Aorta (tissue), 5 donors: ENCODE measurements around the gene CORO2A. TPM values are rescaled to one million over a fixed set of nuclear protein-coding genes. Genes with fewer than 3 reads are reported as not detected.

ENCODE experiments used
- ATAC-seq: fragments of 200-7000 bp; cut with Tn5 transposase; one replicate; pipeline ENCODE4 v1.9.1; 2022; ENCODE audit warnings: moderate library complexity; ENCODE audit not compliant: low FRiP score
- DNase-seq, 2 donors: peaks; one replicate each; pipeline ENCODE4 v3.0.0-alpha.2; 2020
- H3K27ac ChIP-seq, 2 donors: one replicate each; pipeline ENCODE4 v1.5.1; 2013; ENCODE audit warnings: low read length in 2 of 2, mild to moderate bottlenecking in 2 of 2, moderate library complexity in 2 of 2, control low read depth in 1 of 2, inconsistent platforms in 1 of 2, low read depth in 1 of 2
- H3K27me3 ChIP-seq, 2 donors: one replicate each; pipeline ENCODE4 v1.6.1; 2013; ENCODE audit warnings: control low read depth in 1 of 2, low read length in 1 of 2, mild to moderate bottlenecking in 1 of 2, moderate library complexity in 1 of 2; ENCODE audit not compliant: insufficient read depth in 2 of 2, control insufficient read depth in 1 of 2
- H3K36me3 ChIP-seq, 2 donors: one replicate each; pipeline ENCODE4 v1.6.1; 2013; ENCODE audit warnings: control low read depth in 1 of 2, low read length in 1 of 2, mild to moderate bottlenecking in 1 of 2; ENCODE audit not compliant: insufficient read depth in 2 of 2, control insufficient read depth in 1 of 2
- H3K4me1 ChIP-seq, 2 donors: one replicate each; pipeline ENCODE4 v1.6.1; 2013; ENCODE audit warnings: low read length in 2 of 2, control low read depth in 1 of 2, mild to moderate bottlenecking in 1 of 2, moderate library complexity in 1 of 2; ENCODE audit not compliant: insufficient read depth in 2 of 2, control insufficient read depth in 1 of 2
- H3K4me3 ChIP-seq, 2 donors: one replicate each; pipeline ENCODE4 v1.5.1; 2013; ENCODE audit warnings: low read length in 2 of 2, control low read depth in 1 of 2, mild to moderate bottlenecking in 1 of 2
- H3K9me3 ChIP-seq: one replicate; pipeline ENCODE4 v1.6.1; 2013; ENCODE audit warnings: mild to moderate bottlenecking, low read length; ENCODE audit not compliant: control insufficient read depth
- WGBS, 2 donors: extraction: QIAGEN DNeasy Blood & Tissue Kit; methylation state at CpG; one replicate each; pipeline ENCODE4 v1.1.7; 2013; 5-methylcytosine and 5-hydroxymethylcytosine counted together
- intact Hi-C, 2 donors: fragments of 100-400 bp; cut with DNase I; formaldehyde crosslinking; loops; one replicate each; pipeline versions ENCODE4 v1.14.2 to v1.15.0; 2022
- polyA plus RNA-seq, 2 donors: library from polyadenylated mRNA; stranded (reverse); fragments of 200-250 nt; gene quantifications; one replicate each; pipeline ENCODE4 v1.2.3, GENCODE V29; 2013
- total RNA-seq, 2 donors: library from RNA; stranded (reverse); fragmentation: NEBNext Ultra II Directional; extraction: Animal tissue kit (Norgen Biotek cat#: 25700); gene quantifications; one replicate each; pipeline ENCODE4 v1.2.1, GENCODE V29; 2021
- donor health status: healthy with polysubstance abuse.
- donor health status: Bipolar disorder and iron deficiency.
- donor health status: DM: no; HTN: no; CAD: no.
- donor health status: DM: no; HTN: no; CAD: no.
- donor health status: DM: yes; HTN: yes; CAD: no.

CORO2A gene
- total and polyA plus RNA-seq, 4 donors, result 0.31 to 8.3 (median 2.6) TPM

DNA sequence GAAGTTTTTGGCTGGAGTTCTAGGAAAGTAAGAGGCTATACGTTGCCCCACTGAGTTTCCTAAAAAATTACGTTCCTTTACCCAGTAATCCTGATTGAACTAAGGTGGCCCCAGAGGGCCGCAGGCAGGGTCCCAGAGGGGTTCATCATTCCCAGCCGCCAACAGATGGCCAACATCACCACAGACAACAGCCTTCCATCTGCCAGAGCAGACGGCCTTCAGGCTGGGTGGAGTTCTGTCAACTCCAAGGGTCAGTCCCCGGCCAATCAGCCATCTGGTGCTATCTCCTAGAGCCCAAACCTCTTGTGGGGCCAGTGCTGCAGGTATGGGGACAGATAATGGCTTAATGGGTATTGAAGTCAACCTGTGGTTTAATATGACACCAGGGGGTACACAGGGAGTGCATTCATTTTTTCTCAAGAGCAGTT is 32.6 kb upstream of the CORO2A start:
- DNase-seq (peak; percentile 13 to 50), ATAC-seq (no peak)
- Histone ChIP-seq H3K4me3 (no peak overlapping the region), H3K9me3 (no peaks in the 10 kb centered on the region), H3K27ac (no peak overlapping the region), H3K36me3 (peaks cover 0 to 4% of the 10 kb centered on the region in 2 donors), H3K4me1 (no peaks in the 10 kb centered on the region), H3K27me3 (no peaks in the 10 kb centered on the region)
- WGBS, 2 donors, result 90 to 92% methylated on average over 6 of the region's 6 CpGs
- intact Hi-C loops, result no loop called here

DNA sequence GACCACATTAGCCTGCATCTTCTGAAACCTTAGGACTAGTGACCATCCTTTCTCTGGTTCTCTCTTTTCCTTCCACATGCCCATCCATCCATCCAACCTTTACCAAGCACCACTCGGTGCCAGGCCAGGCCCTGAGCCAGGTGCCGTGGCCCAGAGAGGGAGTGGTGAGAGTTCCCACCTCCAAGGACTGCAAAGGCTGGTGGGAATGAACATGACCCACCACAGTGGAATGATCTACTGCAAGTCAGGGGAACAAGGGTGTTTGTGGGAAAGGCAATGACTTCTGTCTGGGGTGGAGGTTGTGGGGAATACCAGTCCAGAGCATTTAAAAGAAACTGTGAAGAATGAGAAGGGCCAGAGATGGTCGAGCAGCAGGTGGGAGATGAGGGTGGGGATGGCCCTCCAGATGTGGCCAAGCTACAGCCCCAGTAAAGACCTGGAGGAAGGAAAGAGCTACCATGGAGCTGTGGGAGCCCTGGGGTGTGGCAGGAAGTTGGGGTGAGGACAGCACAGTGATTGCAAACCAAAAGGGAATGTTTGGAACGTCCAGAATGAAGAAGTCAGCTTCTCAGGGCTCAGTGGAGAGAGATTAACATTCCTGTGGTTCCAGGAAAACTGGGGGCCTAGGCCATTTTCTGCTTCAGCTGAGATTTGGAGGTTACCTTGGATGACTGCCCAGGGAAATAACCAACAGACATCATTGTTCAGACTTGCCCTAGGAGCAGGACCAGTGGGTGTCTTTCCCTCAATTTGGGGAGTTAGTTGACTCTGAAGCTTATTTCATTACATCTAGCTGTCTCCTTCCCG is 30.7 kb upstream of the CORO2A start:
- peaks cover 0 to 2% of the 10 kb centered on the region in 2 donors for H3K36me3 ChIP-seq
- peak; percentile 40 to 72 for DNase-seq
- no peaks in the 10 kb centered on the region for H3K4me1 ChIP-seq
- no peaks in the 10 kb centered on the region for H3K9me3 ChIP-seq
- WGBS, 2 donors, result 55 to 63% methylated on average over 5 of the region's 5 CpGs
- intact Hi-C loops, result no loop called here
- H3K27me3 ChIP-seq, result no peaks in the 10 kb centered on the region
- H3K4me3 ChIP-seq, result no peak overlapping the region
- no peak overlapping the region for H3K27ac ChIP-seq
- ATAC-seq, result no peak

DNA sequence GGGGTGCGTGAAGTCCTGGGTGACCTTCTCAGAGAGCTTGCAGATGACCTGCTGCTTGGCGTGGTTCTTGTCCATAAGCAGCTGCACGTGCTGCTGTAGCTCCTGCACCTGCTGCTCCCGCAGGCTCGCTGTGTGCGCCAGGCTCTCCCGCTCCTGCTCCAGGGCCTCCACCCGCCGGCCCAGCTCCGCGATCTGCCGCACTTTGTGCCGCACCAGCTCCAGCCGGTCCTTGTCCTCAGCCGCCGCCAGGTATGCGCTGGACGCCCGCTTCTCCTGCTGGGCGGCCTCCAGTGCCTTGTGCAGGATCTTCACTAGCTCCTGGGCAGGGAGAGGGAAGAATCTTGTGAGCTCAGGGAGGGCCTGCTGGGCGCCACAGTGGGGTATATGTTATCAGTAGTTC is 28.5 kb upstream of the CORO2A start:
- peak in 1 of 2 donors; percentile 29 for DNase-seq
- Histone ChIP-seq H3K4me1 (no peaks in the 10 kb centered on the region), H3K4me3 (no peak overlapping the region), H3K27me3 (no peaks in the 10 kb centered on the region), H3K27ac (no peak overlapping the region), H3K9me3 (no peaks in the 10 kb centered on the region), H3K36me3 (no peaks in the 10 kb centered on the region)
- 96 to 97% methylated on average over 21 of the region's 21 CpGs for WGBS, 2 donors
- intact Hi-C loops, result no loop called here
- ATAC-seq, result no peak

DNA sequence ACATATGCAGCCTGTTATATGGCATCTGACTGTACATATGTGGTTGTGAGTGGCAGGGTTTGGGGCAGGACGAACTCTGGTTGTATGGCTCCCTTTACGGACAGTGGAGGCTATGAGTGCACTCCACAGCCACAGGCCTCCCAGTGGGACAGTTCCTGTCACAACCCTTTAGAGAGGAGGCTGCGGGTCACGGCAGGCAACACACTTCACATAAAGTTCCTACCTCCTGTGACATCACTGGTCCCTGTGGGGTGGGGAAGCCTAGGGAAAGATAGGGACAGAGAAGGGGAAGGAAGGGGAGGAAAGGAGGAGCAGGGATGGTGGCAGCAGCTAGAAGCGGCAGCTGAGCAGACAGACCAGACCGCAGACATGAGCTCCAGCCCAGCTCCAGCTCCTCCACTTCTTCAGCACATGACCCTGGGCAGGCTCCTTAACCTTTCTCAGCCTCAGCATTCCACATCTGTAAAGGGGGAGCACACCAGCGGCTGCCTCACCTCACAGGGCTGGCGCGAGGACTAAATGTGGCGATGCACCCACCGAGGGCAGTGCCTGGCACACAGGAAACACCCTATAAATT is 27.4 kb upstream of the CORO2A start:
- Histone ChIP-seq H3K36me3 (no peaks in the 10 kb centered on the region), H3K9me3 (no peaks in the 10 kb centered on the region), H3K4me3 (no peak overlapping the region), H3K27ac (no peak overlapping the region), H3K27me3 (no peaks in the 10 kb centered on the region), H3K4me1 (no peaks in the 10 kb centered on the region)
- intact Hi-C loops, result no loop called here
- ATAC-seq, result no peak
- DNase-seq, result peak in 1 of 2 donors; percentile 9
- 90 to 92% methylated on average over 11 of the region's 11 CpGs for WGBS, 2 donors

DNA sequence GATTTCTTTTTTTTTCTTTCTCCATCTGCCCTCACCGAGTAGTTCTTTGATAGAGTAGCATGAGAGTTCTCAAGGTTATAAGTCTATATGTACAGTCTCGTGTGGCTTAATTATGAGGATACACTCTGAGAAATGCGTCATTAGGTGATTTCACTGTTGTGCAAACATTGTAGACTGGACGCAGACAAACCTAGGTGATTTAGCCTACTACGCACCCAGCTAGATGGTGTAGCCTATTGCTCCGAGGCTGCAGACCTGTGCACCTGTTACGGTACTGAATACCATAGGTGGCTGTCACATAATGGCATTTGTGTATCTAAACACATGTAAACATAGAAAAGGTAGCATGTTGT is 26.9 kb upstream of the CORO2A start:
- Histone ChIP-seq H3K4me3 (no peak overlapping the region), H3K4me1 (no peaks in the 10 kb centered on the region), H3K27ac (no peak overlapping the region), H3K9me3 (no peaks in the 10 kb centered on the region), H3K36me3 (no peaks in the 10 kb centered on the region), H3K27me3 (no peaks in the 10 kb centered on the region)
- intact Hi-C loops, result no loop called here
- no peak for ATAC-seq
- WGBS, 2 donors, result 88 to 90% methylated on average over 7 of the region's 7 CpGs
- DNase-seq, result no peak

DNA sequence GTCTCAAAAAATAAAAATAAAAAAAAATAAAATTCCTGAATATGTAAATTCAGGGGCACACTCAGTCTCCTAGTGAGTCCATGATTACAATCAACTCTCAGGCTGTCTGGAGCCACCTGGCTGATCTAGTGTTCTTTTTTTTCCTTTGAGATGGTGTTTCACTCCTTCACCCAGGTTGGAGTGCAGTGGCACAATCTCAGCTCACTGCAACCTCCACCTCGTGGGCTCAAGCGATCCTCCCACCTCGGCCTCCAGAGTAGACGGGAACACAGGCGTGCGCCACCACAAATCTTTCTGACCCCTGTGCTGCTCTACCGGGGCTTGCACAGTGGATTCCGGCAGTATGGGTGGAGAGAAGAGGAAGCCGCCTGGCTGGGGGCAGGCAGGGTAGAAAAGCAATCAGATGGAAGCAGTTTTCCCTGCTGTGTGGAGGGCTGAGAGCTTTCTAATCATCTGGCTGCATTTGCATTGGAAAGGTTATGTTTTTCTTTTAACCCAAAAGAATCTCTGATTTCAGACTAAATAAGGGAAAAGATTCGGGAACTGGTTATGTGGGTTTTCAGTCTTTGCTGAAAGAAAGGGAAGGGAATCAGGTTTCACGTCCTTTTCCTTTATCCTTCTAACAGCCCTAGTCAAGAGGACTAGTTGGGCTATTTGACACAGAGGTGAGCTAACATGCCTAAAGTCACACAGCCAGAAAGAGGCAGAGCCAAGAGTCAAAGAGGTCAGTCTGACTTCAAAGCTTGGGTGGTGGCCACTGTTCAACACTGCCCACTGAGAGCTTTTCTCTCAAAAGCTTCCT is 26.3 kb upstream of the CORO2A start:
- Histone ChIP-seq H3K4me1 (no peaks in the 10 kb centered on the region), H3K9me3 (no peaks in the 10 kb centered on the region), H3K36me3 (no peaks in the 10 kb centered on the region), H3K27me3 (no peaks in the 10 kb centered on the region), H3K27ac (no peak overlapping the region), H3K4me3 (no peak overlapping the region)
- peak in 1 of 2 donors; percentile 20 for DNase-seq
- WGBS, 2 donors, result 84 to 85% methylated on average over 11 of the region's 11 CpGs
- no peak for ATAC-seq
- intact Hi-C loops, result no loop called here

DNA sequence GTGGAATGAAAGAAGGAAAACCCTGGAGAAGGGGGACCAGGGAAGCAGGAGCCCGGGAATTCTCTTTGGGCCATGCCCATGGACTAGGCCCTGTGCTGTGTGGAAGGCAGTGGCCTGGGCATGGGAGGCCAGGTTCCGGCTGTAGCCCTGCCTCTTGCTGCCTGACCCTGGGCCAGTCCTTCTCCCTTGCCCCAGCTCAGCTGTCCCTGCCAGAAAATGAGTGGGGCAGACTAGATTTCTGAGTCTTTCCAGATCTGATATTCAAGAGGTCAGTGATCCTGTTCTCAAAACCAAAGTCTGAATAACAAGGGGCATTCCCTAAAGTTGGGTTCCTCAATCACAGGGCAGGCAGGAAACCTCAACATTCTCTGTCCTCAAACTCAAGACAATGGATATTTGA is 24.8 kb upstream of the CORO2A start:
- no peaks in the 10 kb centered on the region for H3K9me3 ChIP-seq
- H3K36me3 ChIP-seq, result peaks cover 0 to 1% of the 10 kb centered on the region in 2 donors
- ATAC-seq (no peak), DNase-seq (peak in 1 of 2 donors; percentile 11)
- intact Hi-C loops, result no loop called here
- no peak overlapping the region for H3K4me3 ChIP-seq
- H3K4me1 ChIP-seq, result no peaks in the 10 kb centered on the region
- H3K27me3 ChIP-seq, result no peaks in the 10 kb centered on the region
- no peak overlapping the region for H3K27ac ChIP-seq
- WGBS, 2 donors, result 93 to 96% methylated on average over 2 of the region's 2 CpGs

DNA sequence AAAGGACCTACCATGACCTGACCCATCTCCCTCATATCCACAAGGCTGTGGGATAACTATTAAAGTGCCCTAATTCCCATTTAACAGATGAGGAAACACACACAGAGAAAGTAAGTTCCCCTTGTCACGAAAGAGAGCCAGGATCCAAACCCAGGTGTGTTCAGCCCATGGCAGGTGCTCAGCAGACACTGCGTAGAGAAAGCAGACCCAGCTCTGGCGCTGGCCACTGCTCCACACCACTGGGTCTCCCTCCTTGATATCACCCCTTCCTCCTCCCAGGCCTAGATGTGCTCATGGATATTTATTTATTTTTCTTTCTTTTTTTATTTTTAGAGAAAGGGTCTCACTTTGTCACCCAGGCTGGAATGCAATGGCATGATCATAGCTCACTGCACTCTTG is 24.0 kb upstream of the CORO2A start:
- Histone ChIP-seq H3K27me3 (no peaks in the 10 kb centered on the region), H3K4me3 (no peak overlapping the region), H3K27ac (no peak overlapping the region), H3K9me3 (no peaks in the 10 kb centered on the region), H3K4me1 (no peaks in the 10 kb centered on the region), H3K36me3 (peaks cover 0 to 1% of the 10 kb centered on the region in 2 donors)
- 98 to 100% methylated on average over 3 of the region's 3 CpGs for WGBS, 2 donors
- no peak for DNase-seq
- intact Hi-C loops, result no loop called here
- no peak for ATAC-seq
